H1 (cell line): Measurements from ENCODE around the gene NT5C1B. TPM values are rescaled to one million over a fixed set of nuclear protein-coding genes. Genes with fewer than 3 reads are reported as not detected.

Experiments used
- CTCF ChIA-PET: fragments of 300-600 bp; sonication (Branson Sonifier 250); formaldehyde crosslinking; loops from one replicate; lab custom pipeline; 2021; ENCODE audit not compliant: partially characterized antibody; lab: Charles Lee
- POLR2A ChIA-PET: fragments of 300-600 bp; sonication (Branson Sonifier 250); formaldehyde crosslinking; loops from one replicate; lab custom pipeline; 2021; ENCODE audit warnings: inconsistent platforms; ENCODE audit not compliant: partially characterized antibody; lab: Charles Lee
- DNase-seq, 2 experiments: peaks; one replicate each; pipeline versions ENCODE4 v3.0.0 to v3.0.0-alpha.2; 2010 to 2022; ENCODE audit warnings: low spot score in 2 of 2, low read depth in 1 of 2, mixed read lengths in 1 of 2
- FAIRE-seq: peaks from 2 replicates; lab custom pipeline; 2011; peaks lifted over from hg19 to GRCh38; lab: Jason Lieb, UNC
- H2AFZ ChIP-seq: 2 replicates; pipeline ENCODE4 v1.8.1; 2012; ENCODE audit warnings: low read length, inconsistent platforms
- H2AK5ac ChIP-seq: 2 replicates; pipeline ENCODE4 v1.6.1; 2013; ENCODE audit warnings: low read depth, low read length
- H2BK120ac ChIP-seq: replicated peaks from 2 replicates; pipeline ENCODE3; 2013; ENCODE audit warnings: low read depth, low read length, inconsistent platforms
- H2BK12ac ChIP-seq: 2 replicates; pipeline ENCODE4 v1.6.1; 2013; ENCODE audit warnings: low read depth, low read length
- H2BK15ac ChIP-seq: 2 replicates; pipeline ENCODE4 v1.6.1; 2013; ENCODE audit warnings: low read length
- H2BK20ac ChIP-seq: 2 replicates; pipeline ENCODE4 v1.6.1; 2013; ENCODE audit warnings: low read length
- H2BK5ac ChIP-seq: 2 replicates; pipeline ENCODE4 v1.6.1; 2013; ENCODE audit warnings: low read depth, low read length
- H3K14ac ChIP-seq: 2 replicates; pipeline ENCODE4 v1.6.1; 2013; ENCODE audit warnings: inconsistent platforms; ENCODE audit not compliant: insufficient read length
- H3K18ac ChIP-seq: 2 replicates; pipeline ENCODE4 v1.6.1; 2013; ENCODE audit warnings: low read length; ENCODE audit errors: extremely low read depth
- H3K23ac ChIP-seq: 2 replicates; pipeline ENCODE4 v1.6.1; 2013; ENCODE audit warnings: inconsistent platforms; ENCODE audit not compliant: insufficient read length
- H3K23me2 ChIP-seq: 2 replicates; pipeline ENCODE4 v1.6.1; 2013; ENCODE audit warnings: low read depth, low read length
- H3K27ac ChIP-seq: 2 replicates; pipeline ENCODE4 v1.6.1; 2011; ENCODE audit warnings: low read depth, low read length, inconsistent platforms
- H3K27me3 ChIP-seq, 4 experiments: replicated peaks in 1 of 4; 1 replicate in 1 of 4; 2 replicates in 3 of 4; pipeline versions ENCODE4 v1.6.1 to v1.8.1; 2011 to 2013; ENCODE audit warnings: low read length in 3 of 4, mild to moderate bottlenecking in 3 of 4, inconsistent platforms in 2 of 4, mixed read lengths in 2 of 4, moderate library complexity in 1 of 4; ENCODE audit not compliant: control insufficient read depth in 3 of 4, insufficient read depth in 3 of 4; ENCODE audit errors: extremely low read depth in 1 of 4
- H3K36me3 ChIP-seq, 4 experiments: 2 replicates each; pipeline versions ENCODE4 v1.6.1 to v1.8.1; 2011 to 2013; ENCODE audit warnings: mild to moderate bottlenecking in 4 of 4, low read length in 3 of 4, moderate library complexity in 2 of 4, control low read depth in 1 of 4, inconsistent platforms in 1 of 4; ENCODE audit not compliant: insufficient read depth in 4 of 4, control insufficient read depth in 2 of 4
- H3K4ac ChIP-seq: replicated peaks from 2 replicates; pipeline ENCODE3; 2013; ENCODE audit warnings: low read length, low read depth, mixed read lengths, inconsistent platforms; ENCODE audit not compliant: insufficient read length
- H3K4me1 ChIP-seq, 4 experiments: replicated peaks in 1 of 4; 1 replicate in 1 of 4; 2 replicates in 3 of 4; pipeline versions ENCODE4 v1.6.1 to v1.8.1; 2011 to 2013; ENCODE audit warnings: low read length in 3 of 4, inconsistent platforms in 2 of 4, mixed read lengths in 1 of 4; ENCODE audit not compliant: insufficient read depth in 4 of 4, control insufficient read depth in 3 of 4
- H3K4me2 ChIP-seq, 2 experiments: 2 replicates each; pipeline versions ENCODE4 v1.6.1 to v1.8.1; 2011 to 2013; ENCODE audit warnings: low read depth in 2 of 2, low read length in 2 of 2, control low read depth in 1 of 2, inconsistent platforms in 1 of 2, mild to moderate bottlenecking in 1 of 2; ENCODE audit not compliant: insufficient read depth in 1 of 2
- H3K4me3 ChIP-seq, 4 experiments: fragments of 200-600, 300-600 bp in 1 of 4; sonication (generic), shearing (Covaris generic), sonication (Bioruptor Twin) in 1 of 4; 2 replicates each; pipeline versions ENCODE4 v1.5.1 to v1.8.1; 2011 to 2016; ENCODE audit warnings: low read length in 4 of 4, low read depth in 3 of 4, control low read depth in 2 of 4, inconsistent platforms in 2 of 4, mild to moderate bottlenecking in 2 of 4, mixed read lengths in 1 of 4, moderate library complexity in 1 of 4; ENCODE audit not compliant: insufficient read depth in 2 of 4; ENCODE audit errors: extremely low read depth in 1 of 4
- H3K56ac ChIP-seq: replicated peaks from 2 replicates; pipeline ENCODE3; 2013; ENCODE audit warnings: low read depth, mild to moderate bottlenecking, mixed read lengths, low read length, inconsistent platforms; ENCODE audit not compliant: insufficient read length
- H3K79me1 ChIP-seq: 2 replicates; pipeline ENCODE4 v1.6.1; 2013; ENCODE audit warnings: low read depth, low read length, control low read depth
- H3K79me2 ChIP-seq, 2 experiments: 2 replicates each; pipeline versions ENCODE4 v1.6.1 to v1.8.1; 2012 to 2013; ENCODE audit warnings: low read length in 2 of 2, mild to moderate bottlenecking in 2 of 2, inconsistent platforms in 1 of 2; ENCODE audit not compliant: insufficient read depth in 2 of 2, control insufficient read depth in 1 of 2
- H3K9ac ChIP-seq, 4 experiments: replicated peaks in 1 of 4; 1 replicate in 1 of 4; 2 replicates in 3 of 4; pipeline versions ENCODE4 v1.6.1 to v1.8.1; 2011 to 2013; ENCODE audit warnings: low read depth in 3 of 4, low read length in 3 of 4, control low read depth in 2 of 4, mild to moderate bottlenecking in 2 of 4, moderate library complexity in 2 of 4, inconsistent platforms in 1 of 4; ENCODE audit errors: extremely low read depth in 1 of 4
- H3K9me3 ChIP-seq, 2 experiments: 2 replicates each; pipeline versions ENCODE4 v1.6.1 to v1.8.1; 2012 to 2013; ENCODE audit warnings: mild to moderate bottlenecking in 2 of 2, moderate library complexity in 2 of 2, control low read depth in 1 of 2, inconsistent platforms in 1 of 2, low read depth in 1 of 2, low read length in 1 of 2, mixed read lengths in 1 of 2; ENCODE audit not compliant: insufficient read depth in 2 of 2
- H4K20me1 ChIP-seq, 2 experiments: replicated peaks in 1 of 2; 2 replicates each; pipeline versions ENCODE3 to v1.8.1; 2011 to 2013; ENCODE audit warnings: inconsistent platforms in 2 of 2, low read length in 2 of 2, mild to moderate bottlenecking in 1 of 2; ENCODE audit not compliant: insufficient read depth in 2 of 2, control insufficient read depth in 1 of 2
- H4K5ac ChIP-seq: 2 replicates; pipeline ENCODE4 v1.6.1; 2013; ENCODE audit warnings: low read length, low read depth, mixed read lengths, inconsistent platforms; ENCODE audit not compliant: insufficient read length
- H4K8ac ChIP-seq: 2 replicates; pipeline ENCODE4 v1.8.0; 2013; ENCODE audit warnings: mild to moderate bottlenecking, moderate library complexity, low read length, inconsistent platforms; ENCODE audit not compliant: insufficient read depth; ENCODE audit errors: extremely low read depth
- H4K91ac ChIP-seq: replicated peaks from 2 replicates; pipeline ENCODE3; 2013; ENCODE audit warnings: low read length, mixed read lengths, inconsistent platforms; ENCODE audit not compliant: insufficient read length
- WGBS, 2 experiments: shearing (Covaris generic) in 1 of 2; methylation state at CpG; one replicate each; pipeline versions ENCODE4 v1.1.6 to v1.1.7; 2013 to 2015; ENCODE audit warnings: low lambda C conversion rate in 2 of 2, mixed read lengths in 2 of 2, inconsistent platforms in 1 of 2, low coverage in 1 of 2, missing lambda C conversion rate in 1 of 2; ENCODE audit not compliant: insufficient replicate concordance in 2 of 2, insufficient coverage in 1 of 2, insufficient read length in 1 of 2; ENCODE audit errors: extremely low coverage in 1 of 2, missing lambda C conversion rate in 1 of 2; 5-methylcytosine and 5-hydroxymethylcytosine counted together
- polyA plus RNA-seq, 7 experiments: library from polyadenylated mRNA; depleted of rRNA in 3 of 7; stranded (reverse) in 5 of 7; unstranded in 2 of 7; fragments of >200 nt in 5 of 7; fragments of 200-250 nt in 2 of 7; gene quantifications; 1 replicate in 5 of 7; 2 replicates in 1 of 7; 4 replicates in 1 of 7; pipeline versions ENCODE4 v1.2.1 to v1.2.3, GENCODE V29; 2011 to 2013; ENCODE audit warnings: missing spikeins in 2 of 7, mixed read lengths in 2 of 7
- total RNA-seq: library from RNA; stranded (reverse); fragmentation: NEBNext Ultra II Directional; extraction: Animal tissue kit (Norgen Biotek cat#: 25700); gene quantifications from 2 replicates; pipeline ENCODE4 v1.2.1, GENCODE V29; 2021
- TF ChIP-seq, protein P1 (sequence below): IDR thresholded peaks from 2 replicates; pipeline ENCODE4 v1.6.1; 2012; ENCODE audit warnings: low read length, inconsistent platforms

The NT5C1B gene
- total and polyA plus RNA-seq, 2 of the 8 experiments (the other 6 are each of a cell fraction or from before 2014, with no cell fraction given), result not detected

- FAIRE-seq, result no peak
- H3K23me2 ChIP-seq, result no peaks in the 10 kb centered on the region
- TF ChIP-seq, protein P1, sequence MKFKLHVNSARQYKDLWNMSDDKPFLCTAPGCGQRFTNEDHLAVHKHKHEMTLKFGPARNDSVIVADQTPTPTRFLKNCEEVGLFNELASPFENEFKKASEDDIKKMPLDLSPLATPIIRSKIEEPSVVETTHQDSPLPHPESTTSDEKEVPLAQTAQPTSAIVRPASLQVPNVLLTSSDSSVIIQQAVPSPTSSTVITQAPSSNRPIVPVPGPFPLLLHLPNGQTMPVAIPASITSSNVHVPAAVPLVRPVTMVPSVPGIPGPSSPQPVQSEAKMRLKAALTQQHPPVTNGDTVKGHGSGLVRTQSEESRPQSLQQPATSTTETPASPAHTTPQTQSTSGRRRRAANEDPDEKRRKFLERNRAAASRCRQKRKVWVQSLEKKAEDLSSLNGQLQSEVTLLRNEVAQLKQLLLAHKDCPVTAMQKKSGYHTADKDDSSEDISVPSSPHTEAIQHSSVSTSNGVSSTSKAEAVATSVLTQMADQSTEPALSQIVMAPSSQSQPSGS, result no peak
Measured at GRCh38 chr2:18593496-18593895, 4.1 kb upstream of the NT5C1B start.

More at GRCh38 chr2:18593496-18593895, 4.1 kb upstream of the NT5C1B start:
- H3K79me2 ChIP-seq, result no peaks in the 10 kb centered on the region
- DNase-seq, result no peak
- no peaks in the 10 kb centered on the region for H3K9me3 ChIP-seq
- H4K91ac ChIP-seq, result no peak overlapping the region
- H2BK5ac ChIP-seq, result no peak overlapping the region
- POLR2A ChIA-PET, result no interaction called here
- no peak overlapping the region for H4K8ac ChIP-seq
- CTCF ChIA-PET, result interaction anchor here (1.0 to 1.2 kb wide), 2 partner anchors 8 to 9 kb away, joined by 3 read pairs; no protein-coding TSS in a partner anchor
- no peak overlapping the region for H2BK15ac ChIP-seq
- H3K56ac ChIP-seq, result no peak overlapping the region
- no peaks in the 10 kb centered on the region for H3K36me3 ChIP-seq
- H2BK120ac ChIP-seq, result no peak overlapping the region
- H3K79me1 ChIP-seq, result no peaks in the 10 kb centered on the region
- no peak overlapping the region for H3K27ac ChIP-seq
- H2AFZ ChIP-seq, result no peak overlapping the region
- no peaks in the 10 kb centered on the region for H3K27me3 ChIP-seq
- H3K4me3 ChIP-seq, result no peak overlapping the region
- H4K5ac ChIP-seq, result no peak overlapping the region
- H3K4ac ChIP-seq, result no peak overlapping the region
- no peak overlapping the region for H3K9ac ChIP-seq
- H4K20me1 ChIP-seq, result no peaks in the 10 kb centered on the region
- H3K14ac ChIP-seq, result no peak overlapping the region
- no peak overlapping the region for H3K23ac ChIP-seq
- no peak overlapping the region for H2BK12ac ChIP-seq
- H3K4me1 ChIP-seq, result no peaks in the 10 kb centered on the region
- H2AK5ac ChIP-seq, result no peak overlapping the region
- no peak overlapping the region for H2BK20ac ChIP-seq
- no peak overlapping the region for H3K4me2 ChIP-seq
- no peak overlapping the region for H3K18ac ChIP-seq
- 54% methylated on average over 1 of the region's 1 CpG; no CpG with 5 or more reads in 1 of the 2 experiments for WGBS, 2 experiments
